HG02678 (cell line): ENCODE measurements around the gene MGST3.
A peak's percentile ranks its signal among the peaks of the same experiment; 100 is the strongest.
"Not testable (repeated sequence)": the region's sequence is repeated elsewhere in the genome, so short reads cannot be mapped to it uniquely, and the experiment has no call there.

Source experiments
- ATAC-seq: cut with Tn5 transposase; IDR thresholded peaks from one replicate; pipeline ENCODE4 v1.9.1; 2021; ENCODE audit warnings: mild to moderate bottlenecking, moderate library complexity; ENCODE audit not compliant: unreplicated experiment

Gene MGST3

GRCh38 chr1:165628147-165628822 lies 2.7 kb upstream of the MGST3 start:
- ATAC-seq: no peak

DNA sequence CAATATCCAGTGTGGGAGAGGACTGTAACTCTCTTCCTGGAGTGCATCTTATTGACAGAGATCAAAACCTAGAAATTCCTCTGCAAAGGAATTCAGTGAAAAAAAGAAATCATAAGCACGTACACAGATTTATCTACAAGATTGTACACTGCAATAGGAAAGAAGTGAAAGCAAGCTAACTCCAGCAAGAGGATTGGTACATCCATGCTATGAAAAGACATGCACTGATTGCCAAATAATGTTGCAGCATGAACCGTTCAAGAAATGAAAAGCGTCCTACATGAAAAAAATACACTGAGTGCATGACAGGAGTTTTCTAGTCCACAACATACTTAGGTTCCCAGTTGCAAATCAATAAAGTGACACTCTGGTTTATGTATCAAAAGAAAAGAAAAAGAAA lies 1.9 kb upstream of the MGST3 start:
- no peak for ATAC-seq

GRCh38 chr1:165629848-165630628 lies 996 bp upstream of the MGST3 start:
- ATAC-seq: peak; percentile 0

DNA sequence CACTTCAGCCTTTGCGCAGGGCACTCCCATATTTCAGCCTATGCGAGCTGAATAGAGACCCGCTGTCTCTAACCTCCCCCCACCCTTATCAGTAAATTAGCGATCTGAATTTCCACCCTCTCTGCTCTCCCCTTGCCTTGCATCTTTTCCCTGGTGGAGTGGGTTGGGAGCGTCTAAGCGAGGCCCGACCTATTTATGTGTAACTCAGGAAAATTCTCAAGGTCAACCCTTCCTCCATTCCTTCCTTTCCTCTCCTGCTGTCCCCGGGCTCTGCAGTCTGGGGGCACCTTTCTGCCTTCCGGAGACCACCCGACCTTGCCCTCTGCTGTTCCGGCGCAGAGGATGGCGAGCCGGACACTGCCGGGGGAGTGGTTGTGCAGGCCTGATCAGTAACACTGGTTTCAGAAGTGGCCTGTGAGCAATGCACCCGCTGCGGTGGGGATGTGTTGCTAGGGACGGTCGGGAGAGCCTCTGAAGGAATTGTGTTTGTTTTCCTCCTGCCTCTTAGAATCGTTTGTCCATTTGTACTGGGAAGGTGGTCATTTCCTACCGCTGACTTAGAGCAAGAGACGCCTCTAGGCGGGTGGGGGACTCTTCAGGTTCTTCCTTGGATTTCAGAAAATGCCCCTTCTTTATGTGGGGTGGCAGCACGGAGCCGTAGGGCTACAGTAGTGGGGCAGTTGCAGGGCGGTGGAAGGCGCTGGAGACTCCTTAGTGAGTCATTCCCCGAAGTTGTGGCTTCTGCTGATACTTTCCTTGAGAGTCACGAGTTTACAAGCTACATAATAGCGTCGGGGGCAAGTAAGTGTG lies 513 bp downstream of the MGST3 start:
- ATAC-seq: peak; percentile 32

GRCh38 chr1:165632152-165632469 lies 1.1 kb downstream of the MGST3 start:
- ATAC-seq: no peak

- ATAC-seq: no peak
These were observed 1.5 kb downstream of the MGST3 start for GRCh38 chr1:165632491-165632890.

DNA sequence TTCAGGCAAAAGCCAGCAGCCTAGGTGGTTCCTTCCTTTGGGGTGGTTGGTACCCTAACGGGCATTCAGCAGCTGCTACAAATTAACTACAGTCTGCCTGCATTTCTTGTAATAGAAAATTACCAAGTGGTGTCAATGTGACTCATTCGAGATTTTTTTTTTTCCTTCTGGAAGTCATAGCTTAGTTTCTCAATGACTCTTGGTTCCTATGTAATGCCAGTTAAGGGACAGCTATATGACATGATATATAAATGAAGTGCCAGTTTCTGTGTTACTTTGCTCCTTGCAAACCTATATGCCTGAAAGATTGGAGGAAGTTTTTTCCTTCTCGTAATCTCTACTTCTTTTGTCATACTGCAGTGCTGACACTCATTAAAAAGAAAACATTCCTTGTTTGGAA lies 2.6 kb downstream of the MGST3 start:
- no peak for ATAC-seq

DNA sequence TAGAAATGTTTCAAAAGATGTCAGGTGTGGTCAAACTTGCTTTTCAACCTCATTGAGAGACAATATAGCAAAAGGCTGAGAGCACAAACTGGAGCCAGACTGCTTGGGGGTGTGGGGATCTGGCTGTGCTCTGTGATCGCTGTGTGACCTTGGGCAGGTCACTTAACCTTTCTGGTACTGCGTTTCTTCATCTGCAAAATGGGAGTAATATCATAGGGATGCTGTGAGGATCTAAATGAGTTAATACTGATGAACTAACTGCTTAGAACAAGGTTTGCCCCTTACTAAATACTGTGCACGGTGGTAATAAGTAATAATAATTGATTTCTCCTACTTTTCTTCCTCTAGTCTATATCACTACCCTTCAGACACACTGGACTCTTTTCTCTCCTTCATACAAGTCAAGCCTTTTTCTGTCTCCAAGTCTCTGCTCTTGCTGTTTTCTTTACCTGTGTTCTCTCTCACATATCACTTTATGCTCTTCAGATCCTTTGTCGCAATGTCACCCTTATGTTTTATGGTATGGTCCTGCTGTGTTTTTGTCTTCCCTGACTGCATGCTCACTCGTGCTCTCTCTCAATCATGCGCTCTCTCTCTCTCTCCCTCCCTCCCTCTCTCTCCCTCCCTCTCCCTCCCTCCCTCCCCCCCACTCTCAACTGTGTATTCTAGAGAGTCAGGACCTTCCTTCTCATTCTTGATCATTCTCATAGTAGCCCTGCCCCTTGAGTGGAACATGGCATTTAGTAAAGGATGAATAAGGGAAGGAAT lies 3.3 kb downstream of the MGST3 start:
- no peak for ATAC-seq

- ATAC-seq: peak; percentile 23
These were observed 4.3 kb downstream of the MGST3 start for GRCh38 chr1:165635329-165635728.

DNA sequence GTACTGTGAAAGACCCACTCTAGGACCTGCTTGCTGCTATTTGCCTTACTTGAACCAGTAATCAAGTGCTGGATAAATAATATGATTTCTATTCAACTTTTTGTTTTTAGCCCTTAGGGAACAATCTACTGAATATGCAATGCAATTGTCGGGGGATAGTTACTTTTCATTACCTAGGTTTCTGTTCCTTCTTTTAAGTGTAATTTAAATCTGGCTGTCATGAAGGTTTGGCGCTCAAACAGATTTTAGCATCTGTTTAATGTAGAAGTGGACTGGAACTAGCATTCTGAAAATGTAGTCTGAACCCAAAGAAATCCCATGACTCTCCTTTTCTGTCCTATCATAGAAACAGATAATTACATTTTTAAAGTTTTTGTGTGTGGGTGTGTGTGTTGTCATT lies 4.8 kb downstream of the MGST3 start:
- ATAC-seq: no peak

DNA sequence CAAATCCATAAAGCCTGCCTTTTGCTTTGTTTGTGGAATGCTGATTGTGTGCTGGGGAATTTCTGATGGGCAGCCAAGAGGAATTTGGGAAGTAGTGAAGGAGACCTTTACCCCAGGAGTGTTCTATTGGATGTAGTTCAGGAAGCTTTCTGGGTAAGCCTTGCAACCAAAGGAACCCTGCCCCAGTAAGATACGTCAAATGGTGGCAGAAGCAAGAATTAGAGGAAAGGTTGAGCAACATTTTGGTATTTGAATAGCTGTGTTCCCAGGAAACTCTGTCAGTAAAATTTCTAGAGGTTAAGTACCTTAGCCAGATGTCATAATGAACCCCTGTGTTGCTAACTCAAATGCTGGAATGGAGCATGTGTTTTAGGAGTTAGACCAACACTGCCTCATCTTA lies 6.4 kb downstream of the MGST3 start:
- no peak for ATAC-seq

GRCh38 chr1:165638211-165638610 lies 7.2 kb downstream of the MGST3 start:
- not testable (repeated sequence) for ATAC-seq

- ATAC-seq: no peak
These were observed 9.0 kb downstream of the MGST3 start for GRCh38 chr1:165639821-165640623.

GRCh38 chr1:165641231-165641987 lies 10.4 kb downstream of the MGST3 start:
- no peak for ATAC-seq

DNA sequence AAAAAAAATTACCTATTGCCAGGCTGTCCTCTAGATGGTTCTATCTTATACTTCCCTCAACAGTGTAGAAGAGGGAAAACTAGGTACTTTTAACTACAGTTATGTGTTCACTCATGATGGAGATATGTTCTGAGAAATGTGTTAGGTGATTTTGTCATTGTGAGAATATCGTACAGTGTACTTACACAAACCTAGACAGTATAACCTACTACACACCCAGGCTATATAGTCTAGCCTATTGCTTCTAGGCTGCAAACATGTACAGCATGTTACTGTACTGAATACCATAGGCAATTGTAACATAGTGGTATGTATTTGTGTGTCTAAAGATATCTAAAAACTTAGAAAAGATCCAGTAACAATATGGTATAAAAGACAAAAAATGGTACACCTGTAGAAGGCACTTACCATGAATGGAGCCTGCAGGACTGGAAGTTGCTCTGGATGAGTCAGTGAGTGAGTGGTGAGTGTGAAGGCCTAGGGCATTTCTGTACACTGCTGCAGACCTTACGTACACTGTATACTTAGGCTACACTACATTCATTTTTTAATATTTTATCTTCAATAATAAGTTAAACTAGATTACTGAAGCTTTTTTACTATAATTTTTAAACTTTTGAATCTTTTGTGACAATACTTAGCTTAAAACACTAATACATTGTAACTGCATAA lies 13.2 kb downstream of the MGST3 start:
- ATAC-seq: no peak

- ATAC-seq: peak; percentile 41
These were observed 14.8 kb downstream of the MGST3 start for GRCh38 chr1:165645654-165646366.

- no peak for ATAC-seq
These were observed 16.5 kb downstream of the MGST3 start for GRCh38 chr1:165647517-165647916.

DNA sequence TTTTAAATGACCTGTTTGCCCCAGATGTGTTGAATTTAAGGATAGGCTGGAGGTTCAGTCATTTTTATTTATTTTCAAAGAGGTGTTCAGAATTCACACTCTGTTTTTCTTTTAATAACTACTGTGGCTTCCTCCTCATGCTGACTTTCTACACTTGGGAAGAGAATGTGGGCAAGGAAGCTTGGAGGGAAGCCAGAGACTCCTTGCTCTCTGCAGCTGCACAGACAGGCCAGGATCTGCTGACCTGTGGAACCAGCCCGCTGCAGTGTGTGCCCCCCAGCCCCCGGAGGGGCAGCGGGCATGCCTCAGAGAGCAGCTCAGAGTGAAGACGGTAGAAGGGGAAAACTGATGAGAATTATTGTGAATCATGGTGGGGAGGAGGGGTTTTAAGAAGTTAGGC lies 16.9 kb downstream of the MGST3 start:
- ATAC-seq: no peak
